ENCODE data around the gene SPSB3. TPM values are rescaled to one million over a fixed set of nuclear protein-coding genes. Genes with fewer than 3 reads are reported as not detected.

SPSB3 gene
- total and polyA plus RNA-seq, 9 of the 15 experiments (the other 6 are each of a cell fraction or from before 2014, with no cell fraction given), result 0.39 to 37.4 (median 7.1) TPM

- Histone ChIP-seq H3K36me3 (ENCODE audit: control insufficient read depth, insufficient read depth, low read length) (peaks cover 13% of the 10 kb centered on the region; the same call in 2 of the 3 replicates), H4K20me1 (replicated peaks; ENCODE audit: control insufficient read depth, insufficient read depth, low read length) (peaks cover 9% of the 10 kb centered on the region), H3K4me1 (replicated peaks in 1 of 2; ENCODE audit: control insufficient read depth in 2 of 2, insufficient read depth in 2 of 2, low read length in 2 of 2) (peaks cover 31 to 42% of the 10 kb centered on the region in 2 experiments), H3K4me3 (no peak overlapping the region), H3K9ac (ENCODE audit: insufficient read depth in 1 of 2, low read depth in 2 of 2, low read length in 2 of 2) (no peak overlapping the region), H3K27me3 (ENCODE audit: control insufficient read depth in 2 of 2, insufficient read depth in 2 of 2, low read length in 2 of 2) (no peaks in the 10 kb centered on the region), H3K27ac (ENCODE audit: extremely low read depth, low read depth, low read length) (no peak overlapping the region), H2AFZ (ENCODE audit: low read depth, low read length) (no peak overlapping the region), H3K4me2 (ENCODE audit: insufficient read depth, low read length) (peak overlapping the region; percentile 6; the same call in 1 of the 2 replicates), H3K9me3 (replicated peaks; ENCODE audit: control insufficient read depth, insufficient read depth, low read depth, low read length) (no peaks in the 10 kb centered on the region), H3K9me1 (ENCODE audit: control insufficient read depth, insufficient read depth, low read length) (no peaks in the 10 kb centered on the region), H3K79me2 (ENCODE audit: control insufficient read depth, insufficient read depth, low read length) (peaks cover 21% of the 10 kb centered on the region)
- FAIRE-seq (no peak), ATAC-seq (no peak), DNase-seq (ENCODE audit: extremely low read depth in 1 of 4, low spot score in 3 of 4) (no peak)
- TF ChIP-seq DMBX1 (CRISPR knock-in tag; IDR thresholded peaks at IDR 0.05; ENCODE audit: borderline replicate concordance), result no peak
- no peak for TF ChIP-seq ZNF639 (CRISPR knock-in tag; conservative IDR thresholded peaks at IDR 0.05 in 1 of 2, IDR thresholded peaks at IDR 0.05 in 1 of 2)
- no peak for TF ChIP-seq PRDM10 (IDR thresholded peaks at IDR 0.05; ENCODE audit: partially characterized antibody)
- TF ChIP-seq ZNF436 (CRISPR knock-in tag; IDR thresholded peaks at IDR 0.05), result no peak
- in situ Hi-C loops (cut with MboI), result no loop called here
- 63% methylated on average over 3 of the region's 3 CpGs for WGBS (ENCODE audit: insufficient coverage, low coverage, missing lambda C conversion rate)
- intact Hi-C loops (cut with micrococcal nuclease), result no loop called here
- no TSS peak for BruUV-seq (replicated peaks)
- ChIA-PET CTCF (ENCODE audit: low intra/inter-chr PET ratio) (no interaction called here), POLR2A (interaction anchor here (1.0 kb wide), 1 partner anchor 8 kb away, joined by 3 read pairs; no protein-coding TSS in a partner anchor)
Observed at GRCh38 chr16:1830213-1830612, 47.8 kb upstream of the SPSB3 start.

Measured in K562 (cell line).